CD14-positive monocyte (primary cell): ENCODE data around the gene PHF12. TPM values are rescaled to one million over a fixed set of nuclear protein-coding genes. Genes with fewer than 3 reads are reported as not detected.
A peak's percentile ranks its signal among the peaks of the same experiment; 100 is the strongest.

ENCODE experiments used
- DNase-seq, 3 donors: peaks; one replicate each; pipeline ENCODE4 v3.0.0-alpha.2; 2011 to 2022
- H2AFZ ChIP-seq: 2 replicates; pipeline ENCODE4 v1.6.0; 2012; ENCODE audit warnings: mild to moderate bottlenecking, low read depth, low read length, inconsistent platforms; ENCODE audit not compliant: insufficient read depth, poor library complexity, severe bottlenecking
- H3K27ac ChIP-seq, 2 donors: 1 replicate in 1 of 2; 2 replicates in 1 of 2; pipeline ENCODE4 v1.5.1; 2012 to 2013; ENCODE audit warnings: low read length in 2 of 2, control low read depth in 1 of 2, inconsistent platforms in 1 of 2, low read depth in 1 of 2, mild to moderate bottlenecking in 1 of 2
- H3K27me3 ChIP-seq, 2 donors: one replicate each; pipeline versions ENCODE4 v1.6.0 to v1.6.1; 2011 to 2013; ENCODE audit warnings: low read length in 2 of 2; ENCODE audit not compliant: control insufficient read depth in 2 of 2, insufficient read depth in 2 of 2
- H3K36me3 ChIP-seq, 2 donors: replicated peaks in 1 of 2; 1 replicate in 1 of 2; 2 replicates in 1 of 2; pipeline versions ENCODE4 v1.5.1 to v1.6.1; 2012 to 2013; ENCODE audit warnings: low read length in 2 of 2, control low read depth in 1 of 2, inconsistent platforms in 1 of 2, mild to moderate bottlenecking in 1 of 2; ENCODE audit not compliant: insufficient read depth in 2 of 2, control insufficient read depth in 1 of 2
- H3K4me1 ChIP-seq, 2 donors: 1 replicate in 1 of 2; 2 replicates in 1 of 2; pipeline versions ENCODE4 v1.5.1 to v1.6.1; 2012 to 2013; ENCODE audit warnings: low read length in 2 of 2, control low read depth in 1 of 2, inconsistent platforms in 1 of 2, mild to moderate bottlenecking in 1 of 2, moderate library complexity in 1 of 2; ENCODE audit not compliant: insufficient read depth in 2 of 2, control insufficient read depth in 1 of 2
- H3K4me2 ChIP-seq: replicated peaks from 2 replicates; pipeline ENCODE3; 2012; ENCODE audit warnings: low read length, moderate library complexity, mild to moderate bottlenecking; ENCODE audit not compliant: poor library complexity, severe bottlenecking; ENCODE audit errors: extremely low read depth
- H3K4me3 ChIP-seq, 3 experiments: fragments of 200-600 bp in 1 of 3; sonication (generic) in 1 of 3; replicated peaks in 1 of 3; 1 replicate in 2 of 3; 2 replicates in 1 of 3; pipeline ENCODE4 v1.5.1; 2011 to 2013; ENCODE audit warnings: low read length in 3 of 3, mild to moderate bottlenecking in 3 of 3, control low read depth in 2 of 3, low read depth in 2 of 3, inconsistent platforms in 1 of 3, moderate library complexity in 1 of 3
- H3K79me2 ChIP-seq: 2 replicates; pipeline ENCODE4 v1.6.0; 2012; ENCODE audit warnings: mild to moderate bottlenecking, control low read depth, inconsistent platforms, low read length, moderate library complexity; ENCODE audit not compliant: insufficient read depth
- H3K9ac ChIP-seq: 2 replicates; pipeline ENCODE4 v1.6.0; 2017; ENCODE audit warnings: low read length, mild to moderate bottlenecking; ENCODE audit not compliant: insufficient read depth, poor library complexity, severe bottlenecking
- H3K9me3 ChIP-seq, 2 donors: replicated peaks in 1 of 2; 1 replicate in 1 of 2; 2 replicates in 1 of 2; pipeline versions ENCODE4 v1.5.1 to v1.6.1; 2012 to 2013; ENCODE audit warnings: low read length in 2 of 2, control low read depth in 1 of 2; ENCODE audit not compliant: control insufficient read depth in 1 of 2, insufficient read depth in 1 of 2
- H4K20me1 ChIP-seq: 2 replicates; pipeline ENCODE4 v1.6.0; 2012; ENCODE audit warnings: mild to moderate bottlenecking, low read length, control low read depth, moderate library complexity; ENCODE audit not compliant: insufficient read depth
- H3K27ac Mint-ChIP-seq, 7 donors: one replicate each; pipeline ENCODE4 v1.8.0; 2020; ENCODE audit warnings: mild to moderate bottlenecking in 7 of 7, mixed read lengths in 7 of 7, moderate library complexity in 6 of 7, inconsistent platforms in 2 of 7
- H3K27me3 Mint-ChIP-seq, 3 donors: one replicate each; pipeline ENCODE4 v1.8.0; 2021 to 2022; ENCODE audit warnings: low read depth in 3 of 3, mild to moderate bottlenecking in 3 of 3, mixed read lengths in 3 of 3, moderate library complexity in 3 of 3, inconsistent platforms in 1 of 3
- H3K36me3 Mint-ChIP-seq, 2 donors: one replicate each; pipeline ENCODE4 v1.8.0; 2020; ENCODE audit warnings: mixed read lengths in 2 of 2, inconsistent platforms in 1 of 2, mild to moderate bottlenecking in 1 of 2
- H3K4me1 Mint-ChIP-seq: one replicate; pipeline ENCODE4 v1.8.0; 2020; ENCODE audit warnings: mild to moderate bottlenecking, mixed read lengths
- H3K4me3 Mint-ChIP-seq, 2 donors: one replicate each; pipeline ENCODE4 v1.8.0; 2020; ENCODE audit warnings: mild to moderate bottlenecking in 2 of 2, mixed read lengths in 2 of 2, moderate library complexity in 1 of 2
- H3K9me3 Mint-ChIP-seq, 7 donors: one replicate each; pipeline ENCODE4 v1.8.0; 2020 to 2022; ENCODE audit warnings: mixed read lengths in 7 of 7, mild to moderate bottlenecking in 6 of 7, moderate library complexity in 6 of 7, inconsistent platforms in 2 of 7
- CTCF ChIP-seq: fragments of 200-600 bp; IDR thresholded peaks from one replicate; pipeline ENCODE4 v1.8.0; 2022; ENCODE audit warnings: antibody characterized with exemption, mild to moderate bottlenecking
- whole genome bisulfite sequencing: methylation state at CpG from one replicate; pipeline ENCODE4 v1.1.5; 2013; ENCODE audit warnings: missing lambda C conversion rate; ENCODE audit not compliant: insufficient coverage; 5-methylcytosine and 5-hydroxymethylcytosine counted together
- intact Hi-C, 2 donors: fragments of 100-400 bp; cut with micrococcal nuclease; formaldehyde crosslinking; loops; one replicate each; pipeline versions ENCODE4 v1.15.0 to v1.15.1; 2023
- polyA plus RNA-seq, 3 donors: library from polyadenylated mRNA; depleted of rRNA in 1 of 3; unstranded in 2 of 3; stranded (reverse) in 1 of 3; fragments of 300-500 nt in 2 of 3; fragments of >200 nt in 1 of 3; fragmentation: Illumina TruSeq in 2 of 3; gene quantifications; 1 replicate in 2 of 3; 2 replicates in 1 of 3; pipeline ENCODE4 v1.2.3, GENCODE V29; 2012 to 2021

PHF12 gene
- polyA plus RNA-seq, 3 donors, result 1.4 to 62.5 (median 2.5) TPM

GRCh38 chr17:28960256-28961061 lies 9.1 kb upstream of the PHF12 start:
- Mint-ChIP-seq H3K4me1 (peaks cover 1% of the 10 kb centered on the region), H3K27ac (no peak overlapping the region), H3K27me3 (peaks cover 10 to 20% (median 16%) of the 10 kb centered on the region in 3 donors), H3K4me3 (no peak overlapping the region), H3K9me3 (no peaks in the 10 kb centered on the region), H3K36me3 (peaks cover 0 to 1% of the 10 kb centered on the region in 2 donors)
- Histone ChIP-seq H3K9me3 (no peaks in the 10 kb centered on the region), H3K9ac (no peak overlapping the region), H3K79me2 (no peaks in the 10 kb centered on the region), H2AFZ (no peak overlapping the region), H3K4me1 (no peaks in the 10 kb centered on the region), H3K27ac (no peak overlapping the region), H3K27me3 (no peaks in the 10 kb centered on the region), H4K20me1 (no peaks in the 10 kb centered on the region), H3K4me2 (no peak overlapping the region), H3K4me3 (no peak overlapping the region), H3K36me3 (no peaks in the 10 kb centered on the region)
- 93% methylated on average over 11 of the region's 18 CpGs for WGBS
- no peak for TF ChIP-seq CTCF
- DNase-seq, result peak in 1 of 3 donors; percentile 4
- intact Hi-C loops, result no loop called here

- Histone ChIP-seq H3K27ac (no peak overlapping the region), H3K4me1 (no peaks in the 10 kb centered on the region), H3K9ac (no peak overlapping the region), H3K27me3 (no peaks in the 10 kb centered on the region), H2AFZ (no peak overlapping the region), H4K20me1 (no peaks in the 10 kb centered on the region), H3K4me2 (no peak overlapping the region), H3K79me2 (no peaks in the 10 kb centered on the region), H3K36me3 (no peaks in the 10 kb centered on the region), H3K4me3 (no peak overlapping the region), H3K9me3 (no peaks in the 10 kb centered on the region)
- DNase-seq, result no peak
- Mint-ChIP-seq H3K36me3 (peaks cover 0 to 1% of the 10 kb centered on the region in 2 donors), H3K9me3 (no peaks in the 10 kb centered on the region), H3K27me3 (peaks cover 10 to 16% (median 14%) of the 10 kb centered on the region in 3 donors), H3K27ac (no peak overlapping the region), H3K4me1 (no peaks in the 10 kb centered on the region), H3K4me3 (no peak overlapping the region)
- intact Hi-C loops, result loop anchor here in 1 of 2 donors (10.0 kb wide), 1 partner anchor 215 kb away; the partner anchor contains the start of gene TRAF4
- TF ChIP-seq CTCF, result no peak
- WGBS, result 95% methylated on average over 9 of the region's 9 CpGs
Measured at GRCh38 chr17:28959471-28959871, 8.2 kb upstream of the PHF12 start.
